Brain microvascular endothelial cell (primary cell): ENCODE data around the gene STYXL1.
"Not testable (repeated sequence)": the region's sequence is repeated elsewhere in the genome, so short reads cannot be mapped to it uniquely, and the experiment has no call there.

Source experiments
- DNase-seq: peaks from one replicate; pipeline ENCODE4 v3.0.0-alpha.2; 2020
- H3K27ac ChIP-seq: fragments of 250-450 bp; sonication (Bioruptor Pico); 2 replicates; pipeline ENCODE4 v1.5.1; 2020; ENCODE audit warnings: mild to moderate bottlenecking, moderate library complexity
- H3K27me3 ChIP-seq: fragments of 250-450 bp; sonication (Bioruptor Pico); replicated peaks from 2 replicates; pipeline ENCODE4 v1.5.1; 2020; ENCODE audit warnings: mild to moderate bottlenecking
- H3K36me3 ChIP-seq: fragments of 250-450 bp; sonication (Bioruptor Pico); replicated peaks from 2 replicates; pipeline ENCODE4 v1.5.1; 2020; ENCODE audit warnings: mild to moderate bottlenecking
- H3K4me3 ChIP-seq: 2 replicates; pipeline ENCODE4 v1.5.1; 2011; ENCODE audit warnings: low read depth, mild to moderate bottlenecking, control low read depth, low read length, moderate library complexity
- CTCF ChIP-seq: IDR thresholded peaks from 2 replicates; pipeline ENCODE4 v1.5.1; 2011; ENCODE audit warnings: low read depth, mild to moderate bottlenecking, moderate library complexity, low read length, control low read depth, inconsistent platforms; ENCODE audit errors: missing control alignments
- in situ Hi-C: cut with HindIII; loops from 2 replicates; pipeline ENCODE4 v1.10.0; 2017; ENCODE audit warnings: low sequenced_read_pairs, low pct_ligation_motif_present

STYXL1 gene

GRCh38 chr7:76054123-76055120, 6.6 kb upstream of the STYXL1 start:
- Histone ChIP-seq H3K27me3 (no peaks in the 10 kb centered on the region), H3K4me3 (no peak overlapping the region), H3K36me3 (peaks cover 36% of the 10 kb centered on the region), H3K27ac (no peak overlapping the region)
- peak; percentile 32 for DNase-seq
- in situ Hi-C loops, result no loop called here
- TF ChIP-seq CTCF, result no peak

- in situ Hi-C loops, result no loop called here
- Histone ChIP-seq H3K27ac (no peak overlapping the region), H3K36me3 (peaks cover 26% of the 10 kb centered on the region), H3K27me3 (no peaks in the 10 kb centered on the region), H3K4me3 (no peak overlapping the region)
- no peak for DNase-seq
- TF ChIP-seq CTCF, result no peak
Observed at GRCh38 chr7:76053461-76053860, 5.7 kb upstream of the STYXL1 start.

- DNase-seq, H3K4me3 ChIP-seq, H3K27me3 ChIP-seq, in situ Hi-C loops, H3K27ac ChIP-seq: not testable (repeated sequence)
- peaks cover 21% of the 10 kb centered on the region for H3K36me3 ChIP-seq
Observed at GRCh38 chr7:76052681-76053080, 4.9 kb upstream of the STYXL1 start.

GRCh38 chr7:76051840-76052239, 4.0 kb upstream of the STYXL1 start:
- peaks cover 13% of the 10 kb centered on the region for H3K36me3 ChIP-seq
- no peak for TF ChIP-seq CTCF
- no peak overlapping the region for H3K27ac ChIP-seq
- no peak for DNase-seq
- H3K4me3 ChIP-seq, result no peak overlapping the region
- no peaks in the 10 kb centered on the region for H3K27me3 ChIP-seq
- in situ Hi-C loops, result no loop called here

GRCh38 chr7:76050545-76050944, 2.7 kb upstream of the STYXL1 start:
- Histone ChIP-seq H3K36me3 (peaks cover 13% of the 10 kb centered on the region), H3K27me3 (no peaks in the 10 kb centered on the region), H3K4me3 (no peak overlapping the region), H3K27ac (no peak overlapping the region)
- TF ChIP-seq CTCF, result no peak
- DNase-seq, result no peak
- in situ Hi-C loops, result no loop called here

GRCh38 chr7:76049295-76049694, 1.5 kb upstream of the STYXL1 start:
- TF ChIP-seq CTCF, result no peak
- H3K27me3 ChIP-seq, result no peaks in the 10 kb centered on the region
- H3K27ac ChIP-seq, result peak overlapping the region; percentile 97
- DNase-seq, result no peak
- peaks cover 9% of the 10 kb centered on the region for H3K36me3 ChIP-seq
- in situ Hi-C loops, result no loop called here
- peak overlapping the region; percentile 99 for H3K4me3 ChIP-seq
